Fibroblast of mammary gland (primary cell): ENCODE results near the gene NKIRAS2.

ENCODE experiments used
- DNase-seq: peaks from one replicate; pipeline ENCODE4 v3.0.0-alpha.2; 2010; ENCODE audit warnings: low read depth
- H3K4me3 ChIP-seq: 2 replicates; pipeline ENCODE4 v1.5.1; 2011; ENCODE audit warnings: low read depth, mild to moderate bottlenecking, low read length, moderate library complexity; ENCODE audit not compliant: control insufficient read depth
- TF ChIP-seq, protein P1 (sequence below): conservative IDR thresholded peaks from 2 replicates; pipeline ENCODE4 v1.5.1; 2011; ENCODE audit warnings: low read depth, low read length, inconsistent platforms; ENCODE audit not compliant: control insufficient read depth, insufficient read depth

Gene NKIRAS2

DNA sequence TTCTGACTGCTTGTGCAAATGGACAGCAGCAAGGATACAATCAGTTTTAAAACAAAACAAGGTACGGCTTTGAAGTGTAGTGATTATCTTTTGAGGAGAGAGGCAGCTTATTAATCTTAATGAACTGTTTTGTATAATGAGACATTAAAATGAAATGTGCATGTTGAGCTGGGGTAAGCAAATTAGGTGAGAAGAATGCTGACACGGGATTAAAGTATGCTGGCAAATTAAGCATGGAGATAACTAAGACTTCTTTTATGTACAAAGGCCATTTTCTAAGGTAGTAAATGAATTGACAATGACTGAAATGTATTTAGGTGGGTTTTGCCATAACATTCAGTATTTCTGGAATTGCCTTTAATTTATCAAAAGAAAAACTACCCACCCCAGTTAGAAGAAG lies 21.4 kb upstream of the NKIRAS2 start:
- DNase-seq: no peak
- TF ChIP-seq, protein P1, sequence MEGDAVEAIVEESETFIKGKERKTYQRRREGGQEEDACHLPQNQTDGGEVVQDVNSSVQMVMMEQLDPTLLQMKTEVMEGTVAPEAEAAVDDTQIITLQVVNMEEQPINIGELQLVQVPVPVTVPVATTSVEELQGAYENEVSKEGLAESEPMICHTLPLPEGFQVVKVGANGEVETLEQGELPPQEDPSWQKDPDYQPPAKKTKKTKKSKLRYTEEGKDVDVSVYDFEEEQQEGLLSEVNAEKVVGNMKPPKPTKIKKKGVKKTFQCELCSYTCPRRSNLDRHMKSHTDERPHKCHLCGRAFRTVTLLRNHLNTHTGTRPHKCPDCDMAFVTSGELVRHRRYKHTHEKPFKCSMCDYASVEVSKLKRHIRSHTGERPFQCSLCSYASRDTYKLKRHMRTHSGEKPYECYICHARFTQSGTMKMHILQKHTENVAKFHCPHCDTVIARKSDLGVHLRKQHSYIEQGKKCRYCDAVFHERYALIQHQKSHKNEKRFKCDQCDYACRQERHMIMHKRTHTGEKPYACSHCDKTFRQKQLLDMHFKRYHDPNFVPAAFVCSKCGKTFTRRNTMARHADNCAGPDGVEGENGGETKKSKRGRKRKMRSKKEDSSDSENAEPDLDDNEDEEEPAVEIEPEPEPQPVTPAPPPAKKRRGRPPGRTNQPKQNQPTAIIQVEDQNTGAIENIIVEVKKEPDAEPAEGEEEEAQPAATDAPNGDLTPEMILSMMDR: no peak
- no peak overlapping the region for H3K4me3 ChIP-seq

DNA sequence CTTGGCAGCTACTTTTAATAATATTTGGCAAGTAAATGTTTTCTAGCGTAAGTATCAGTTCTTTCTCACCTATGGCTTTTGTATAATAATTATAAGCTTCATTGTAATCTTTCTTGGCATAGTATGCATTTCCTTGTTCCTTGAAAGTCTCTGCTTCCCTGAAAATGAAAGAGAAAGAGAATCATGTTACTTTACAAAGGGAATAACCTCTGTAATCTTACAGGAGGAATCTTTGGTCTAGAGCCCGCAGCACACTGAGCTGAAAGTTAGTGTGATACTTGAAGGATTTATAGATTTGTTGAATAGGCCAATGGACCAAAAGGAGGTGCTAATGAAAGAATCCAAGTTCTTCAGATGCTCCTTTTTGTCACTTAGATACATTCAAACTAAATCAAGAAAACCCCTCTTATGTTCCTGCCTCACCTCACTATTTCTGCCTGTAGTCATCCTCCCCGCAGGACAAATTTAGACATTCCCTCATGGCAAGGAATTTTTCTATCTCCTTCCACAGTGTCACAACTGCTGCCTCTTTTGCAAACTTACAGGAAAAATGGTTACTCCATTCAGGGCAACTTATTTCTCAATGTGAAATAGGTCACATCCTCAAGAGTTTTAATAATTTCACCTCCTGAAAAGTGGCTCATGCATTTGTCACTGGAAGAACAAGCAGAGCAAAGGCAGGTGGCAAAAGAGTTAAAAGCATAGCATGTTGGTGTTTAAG lies 19.3 kb upstream of the NKIRAS2 start:
- H3K4me3 ChIP-seq: no peak overlapping the region
- TF ChIP-seq, protein P1: no peak
- no peak for DNase-seq

- no peak overlapping the region for H3K4me3 ChIP-seq
- DNase-seq: no peak
- TF ChIP-seq, protein P1: no peak
Measured at GRCh38 chr17:42001729-42002128, 18.2 kb upstream of the NKIRAS2 start.

GRCh38 chr17:42002175-42002791 lies 17.6 kb upstream of the NKIRAS2 start:
- TF ChIP-seq, protein P1: no peak
- DNase-seq: no peak

DNA sequence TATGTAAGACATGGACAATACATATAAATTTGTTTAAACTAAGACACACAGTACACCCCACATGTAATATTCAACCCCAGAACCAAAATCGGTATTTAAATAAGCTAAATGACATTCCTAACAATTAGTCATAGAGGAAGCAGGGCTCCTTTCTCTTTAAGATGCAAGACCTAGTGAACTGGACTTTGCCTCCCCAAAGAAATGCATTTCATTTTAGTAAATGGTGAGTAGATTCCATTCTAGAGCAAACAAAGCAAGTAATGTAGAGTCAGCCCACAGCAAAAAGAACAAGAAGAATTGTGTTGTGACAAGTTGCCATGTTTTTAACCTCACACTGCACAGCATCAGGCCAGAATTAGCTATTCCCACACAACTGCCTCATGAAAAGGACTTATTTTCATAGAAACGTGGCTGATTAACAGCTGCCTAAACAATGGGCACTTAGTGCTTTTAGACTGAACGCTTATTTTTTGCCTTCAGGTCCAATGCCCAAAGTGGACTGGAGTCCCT lies 17.0 kb upstream of the NKIRAS2 start:
- TF ChIP-seq, protein P1: no peak
- no peak for DNase-seq
- no peak overlapping the region for H3K4me3 ChIP-seq

More at GRCh38 chr17:42002175-42002791, 17.6 kb upstream of the NKIRAS2 start:
- no peak overlapping the region for H3K4me3 ChIP-seq

DNA sequence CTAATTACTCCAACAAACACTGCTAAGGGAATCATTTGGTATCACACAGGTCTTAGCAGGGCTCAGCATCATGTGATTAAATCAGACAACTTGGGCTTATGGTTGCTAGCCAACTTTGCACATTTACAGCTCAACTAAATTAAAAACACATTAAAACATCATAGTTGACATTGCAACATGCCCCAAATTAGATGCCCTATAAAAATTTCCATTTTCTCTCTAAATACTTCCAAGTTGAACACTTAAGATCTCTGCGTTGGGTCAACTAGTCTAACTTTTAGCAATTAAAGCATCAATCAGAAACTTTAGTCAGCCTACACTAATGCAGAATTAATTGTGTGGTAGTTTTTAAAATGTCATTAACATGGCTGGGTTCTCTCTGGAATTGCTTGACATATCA lies 14.7 kb upstream of the NKIRAS2 start:
- H3K4me3 ChIP-seq: no peak overlapping the region
- no peak for DNase-seq
- TF ChIP-seq, protein P1: no peak
